Posterior cingulate gyrus (tissue), 11 donors: ENCODE results near the gene HOXC11.

ENCODE experiments used
- DNase-seq, 10 donors: peaks; one replicate each; pipeline versions ENCODE4 v3.0.0 to v3.0.0-alpha.2; 2020 to 2021; ENCODE audit warnings: mixed read lengths in 3 of 10
- intact Hi-C: fragments of 100-400 bp; cut with DNase I; formaldehyde crosslinking; loops from one replicate; pipeline ENCODE4 v1.15.1; 2023

Gene HOXC11

DNA sequence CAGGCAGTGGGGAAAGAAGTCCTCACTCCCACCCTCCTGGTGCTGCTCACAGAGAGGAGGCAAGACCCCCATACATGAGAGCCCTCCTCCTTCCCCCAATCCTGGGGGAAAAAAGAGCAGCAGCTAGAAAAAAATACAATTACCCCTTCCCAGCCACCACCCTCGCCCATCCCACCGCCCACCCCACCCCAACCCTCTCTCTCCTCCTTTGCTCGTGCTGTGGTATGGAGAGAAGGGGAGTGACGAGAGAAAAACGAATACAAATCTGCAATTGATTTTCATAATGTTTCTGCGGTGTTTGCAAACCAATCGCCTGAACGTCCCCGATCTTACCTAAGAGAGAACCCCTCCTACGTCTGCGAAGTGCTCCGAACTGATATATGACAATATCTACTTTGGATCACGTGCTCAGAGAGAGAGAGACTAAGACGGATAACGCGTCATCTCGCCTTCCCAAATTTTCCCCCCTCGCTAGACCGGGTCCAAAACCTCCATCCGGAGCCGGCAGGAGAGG lies at the start of gene HOXC11:
Gene HOXC11 (plus strand): TSS at position 405 of the 514 bp plus-strand sequence. CDS start 116 bp downstream, outside the sequence.
- no peak for DNase-seq

DNA sequence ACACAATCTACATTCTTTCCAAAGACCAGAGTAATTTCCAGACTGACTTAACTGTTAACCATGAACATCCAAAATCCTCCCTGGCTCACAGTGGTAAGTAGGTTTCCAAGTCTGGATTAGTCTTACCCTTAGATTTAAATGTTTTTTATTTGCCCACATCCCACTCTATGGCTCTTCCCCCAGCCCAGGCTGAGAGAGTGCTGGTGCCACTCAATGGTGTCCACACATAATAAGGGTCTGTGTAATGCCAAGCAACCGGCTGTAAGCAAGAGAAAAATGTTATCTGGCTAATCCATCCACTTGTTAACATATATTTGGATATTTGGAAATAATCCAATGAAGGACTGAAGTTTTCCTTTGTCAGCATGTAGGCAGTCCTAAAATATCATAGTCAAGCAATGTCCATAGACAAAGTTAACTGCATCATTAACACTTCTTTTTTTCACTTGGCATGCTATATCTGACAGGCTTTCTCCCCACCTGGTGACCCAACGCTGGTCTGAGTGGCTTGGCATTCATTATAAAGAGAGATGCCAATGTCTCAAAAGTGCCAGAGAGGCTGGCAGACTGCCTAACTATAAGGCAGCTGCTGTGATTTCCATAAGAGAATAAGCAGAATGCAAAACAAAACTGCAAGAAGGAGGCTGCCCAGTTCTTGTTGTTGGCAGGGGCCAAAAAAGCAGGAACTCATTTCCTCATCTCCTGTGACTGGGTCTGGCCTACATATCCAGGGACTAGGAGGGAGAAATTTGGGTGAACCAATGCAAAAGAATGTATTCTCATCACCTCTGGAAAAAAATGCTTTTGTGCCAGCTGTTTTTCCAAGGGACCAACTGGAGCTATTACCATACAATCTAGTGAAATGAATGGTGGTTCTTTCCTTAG lies 48.2 kb upstream of the HOXC11 start:
- intact Hi-C loops: no loop called here

More for the DNA sequence above, at the start of gene HOXC11:
- intact Hi-C loops: no loop called here

DNA sequence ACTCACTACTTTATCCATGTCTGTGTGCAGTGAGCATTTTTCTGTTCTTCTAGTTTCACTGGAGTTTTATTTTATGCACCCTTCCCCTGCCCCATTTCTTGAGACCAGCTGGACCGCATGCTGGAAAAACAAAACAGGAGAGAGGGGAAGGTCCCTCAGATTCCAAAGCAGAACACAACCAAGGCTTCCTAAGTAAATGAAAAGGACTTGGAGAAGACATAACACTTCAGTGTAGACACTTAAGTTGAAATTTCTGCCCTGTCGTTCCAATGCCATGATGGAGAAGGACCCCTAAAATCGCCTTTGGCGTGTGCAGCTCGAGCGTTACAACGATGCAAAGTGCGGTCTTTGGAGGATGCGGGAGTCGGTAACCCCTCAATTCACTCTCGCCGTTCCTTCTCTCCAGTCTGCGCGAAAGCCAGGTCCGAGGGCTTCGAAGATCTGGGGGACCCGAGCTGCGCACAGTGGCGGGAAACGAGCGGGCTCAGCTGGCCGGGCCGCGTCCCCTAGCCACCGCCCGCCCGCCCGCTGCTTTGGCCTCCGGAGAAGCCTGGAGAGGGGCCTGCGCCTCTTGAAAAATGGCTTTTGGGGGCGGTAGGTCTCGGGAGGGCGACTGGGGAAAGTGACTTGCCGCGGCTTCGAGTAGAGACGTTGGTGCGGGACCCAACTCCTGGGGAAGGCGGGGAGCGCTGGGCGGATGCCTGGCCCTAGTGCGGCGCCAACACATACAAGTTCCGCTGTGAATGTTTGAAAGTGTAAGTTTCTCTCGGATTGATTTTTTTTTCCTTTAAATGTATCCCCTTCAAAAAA lies 45.5 kb upstream of the HOXC11 start:
- DNase-seq: no peak
- intact Hi-C loops: no loop called here

More for the DNA sequence above, 48.2 kb upstream of the HOXC11 start:
- DNase-seq: no peak

DNA sequence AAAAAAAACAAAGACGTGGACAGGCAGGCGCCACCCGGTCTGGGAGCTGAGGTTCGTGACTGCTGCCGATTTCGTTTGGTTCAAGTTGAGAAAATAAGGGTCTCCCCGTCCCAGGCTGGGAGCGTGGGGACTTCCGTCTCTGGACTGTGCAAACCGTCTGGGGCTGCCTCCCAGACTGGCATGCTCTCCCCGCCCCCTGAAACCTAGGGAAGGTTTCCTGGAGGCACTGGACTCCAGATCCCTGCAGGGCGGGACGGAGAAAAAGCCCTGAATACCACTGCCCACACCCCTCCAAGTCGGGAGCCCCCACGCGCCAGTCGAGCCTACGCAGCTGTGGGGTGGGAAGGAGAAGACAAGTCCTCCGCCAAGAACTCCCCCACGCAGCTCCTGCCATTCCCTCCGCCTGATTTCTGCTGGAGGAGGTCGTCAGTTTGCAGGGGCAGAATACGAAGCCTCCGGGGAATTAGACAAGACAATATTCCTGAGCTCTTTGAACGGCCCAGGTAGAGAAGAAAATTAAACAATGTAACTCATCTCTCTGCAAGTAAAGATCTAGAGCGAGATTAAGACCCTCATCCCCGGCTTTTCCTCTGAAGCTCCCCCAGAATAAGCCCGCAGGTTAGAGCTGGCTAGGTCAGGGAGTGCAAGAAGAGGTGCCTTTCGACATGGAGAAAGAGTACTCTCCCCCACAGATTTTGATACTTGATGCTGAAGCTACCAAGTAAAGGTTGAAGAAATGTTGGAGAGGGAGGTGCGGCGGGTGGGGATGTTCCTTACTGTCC lies 44.7 kb upstream of the HOXC11 start:
- intact Hi-C loops: no loop called here
- no peak for DNase-seq

DNA sequence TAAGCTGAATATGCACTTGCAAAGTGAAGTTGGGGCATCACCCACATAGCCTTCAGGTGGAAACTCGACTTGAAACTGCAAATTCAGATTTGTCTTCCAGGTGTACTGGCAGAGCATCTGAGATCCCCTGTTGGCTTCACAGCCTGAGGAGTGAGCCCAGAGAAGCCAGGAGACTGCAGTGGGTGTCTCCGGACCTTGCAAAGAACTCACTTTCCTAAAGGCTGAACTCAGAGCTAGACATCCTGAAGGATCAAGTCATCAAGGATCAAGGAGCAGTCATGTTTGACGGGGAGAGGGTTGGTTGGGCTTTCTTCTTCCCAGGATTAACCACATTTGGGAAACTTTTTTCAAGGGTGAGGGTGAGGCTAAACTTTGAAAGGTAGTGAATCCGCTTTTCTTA lies 43.4 kb upstream of the HOXC11 start:
- DNase-seq: no peak
- intact Hi-C loops: no loop called here

DNA sequence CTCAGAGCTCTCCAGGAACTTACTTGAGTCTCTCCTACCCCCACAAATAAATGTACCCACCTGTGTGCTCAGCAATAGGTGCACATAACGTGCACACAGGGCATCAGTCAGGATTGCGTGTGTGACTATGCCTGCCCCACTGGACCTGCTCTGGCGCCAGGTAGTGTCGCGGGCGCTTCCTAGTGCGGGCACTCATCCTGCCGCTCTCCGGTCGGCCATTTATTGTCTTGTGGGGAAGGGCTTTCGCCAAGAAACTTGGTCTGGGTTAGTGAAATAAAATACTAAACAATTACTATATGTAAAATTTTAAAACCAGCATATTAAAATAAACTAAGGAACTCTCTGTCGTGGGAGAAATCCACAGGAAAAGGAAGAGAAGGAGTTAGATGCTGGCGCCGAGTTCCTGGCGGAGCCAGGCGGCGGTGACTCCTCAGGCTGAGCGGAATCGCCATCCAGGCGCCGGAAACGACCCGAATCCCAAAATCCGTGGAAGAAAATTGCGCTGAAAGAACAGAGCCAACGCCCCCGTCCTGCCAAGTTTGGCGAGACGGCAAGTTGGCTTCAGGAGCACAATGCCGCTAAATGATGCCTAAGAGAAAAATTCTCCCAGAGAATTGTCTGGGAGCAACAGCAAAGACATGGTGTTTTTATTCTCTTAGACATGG lies 42.2 kb upstream of the HOXC11 start:
- intact Hi-C loops: no loop called here
- no peak for DNase-seq

DNA sequence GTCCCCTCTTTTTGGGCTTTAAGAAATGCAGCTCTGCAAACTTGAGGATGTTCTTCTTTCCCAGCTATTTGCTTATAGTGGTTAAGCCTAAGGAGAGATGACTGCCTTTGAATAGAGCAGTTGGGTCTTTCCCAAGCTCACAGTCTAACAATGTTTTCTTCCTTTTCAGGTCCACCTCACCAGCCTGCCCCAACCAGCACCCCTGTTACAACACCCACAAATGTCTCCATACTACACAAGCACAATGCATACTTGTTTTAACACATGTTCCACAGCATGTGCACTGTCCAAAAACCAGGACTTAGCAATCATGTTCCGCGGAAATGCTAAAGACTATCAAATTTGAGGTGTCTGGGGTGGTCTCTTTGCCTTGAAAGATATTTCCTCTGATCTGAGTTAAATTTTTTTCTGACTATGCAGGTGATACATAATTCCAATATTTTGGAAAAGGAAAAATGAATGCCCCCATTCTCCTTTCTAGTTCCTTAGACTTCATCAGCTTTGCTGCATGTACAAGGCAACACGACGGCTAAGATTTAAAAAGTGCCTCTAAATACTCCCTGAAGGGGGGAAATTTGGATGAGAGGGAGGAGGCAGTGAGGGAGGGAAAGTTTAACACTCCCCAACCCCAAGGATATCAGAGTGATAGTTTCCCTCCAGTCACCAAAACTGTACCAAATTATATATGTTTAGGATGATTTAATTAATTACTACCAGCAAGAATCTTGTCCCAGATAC lies 40.9 kb upstream of the HOXC11 start:
- intact Hi-C loops: no loop called here
- DNase-seq: no peak

DNA sequence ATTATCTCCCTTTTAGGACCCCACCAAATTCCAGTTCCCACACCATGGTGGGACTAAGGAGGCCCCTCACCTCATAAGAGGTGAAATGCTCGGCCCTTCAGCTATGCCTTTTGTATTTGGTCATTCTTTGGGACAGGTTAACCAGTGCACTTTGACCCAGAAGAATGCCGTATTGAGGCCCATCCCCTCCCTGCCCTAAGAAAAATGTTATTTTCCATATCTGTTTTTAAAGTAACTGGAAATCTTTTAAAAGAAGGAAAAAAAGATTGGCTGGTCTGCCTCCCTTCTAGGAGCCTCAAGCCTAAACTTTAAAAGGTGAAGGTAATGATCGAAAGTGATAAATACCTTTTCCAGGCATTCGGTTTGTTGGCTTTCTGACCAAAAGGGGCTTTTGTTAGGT lies 40.0 kb upstream of the HOXC11 start:
- intact Hi-C loops: no loop called here
- DNase-seq: no peak

DNA sequence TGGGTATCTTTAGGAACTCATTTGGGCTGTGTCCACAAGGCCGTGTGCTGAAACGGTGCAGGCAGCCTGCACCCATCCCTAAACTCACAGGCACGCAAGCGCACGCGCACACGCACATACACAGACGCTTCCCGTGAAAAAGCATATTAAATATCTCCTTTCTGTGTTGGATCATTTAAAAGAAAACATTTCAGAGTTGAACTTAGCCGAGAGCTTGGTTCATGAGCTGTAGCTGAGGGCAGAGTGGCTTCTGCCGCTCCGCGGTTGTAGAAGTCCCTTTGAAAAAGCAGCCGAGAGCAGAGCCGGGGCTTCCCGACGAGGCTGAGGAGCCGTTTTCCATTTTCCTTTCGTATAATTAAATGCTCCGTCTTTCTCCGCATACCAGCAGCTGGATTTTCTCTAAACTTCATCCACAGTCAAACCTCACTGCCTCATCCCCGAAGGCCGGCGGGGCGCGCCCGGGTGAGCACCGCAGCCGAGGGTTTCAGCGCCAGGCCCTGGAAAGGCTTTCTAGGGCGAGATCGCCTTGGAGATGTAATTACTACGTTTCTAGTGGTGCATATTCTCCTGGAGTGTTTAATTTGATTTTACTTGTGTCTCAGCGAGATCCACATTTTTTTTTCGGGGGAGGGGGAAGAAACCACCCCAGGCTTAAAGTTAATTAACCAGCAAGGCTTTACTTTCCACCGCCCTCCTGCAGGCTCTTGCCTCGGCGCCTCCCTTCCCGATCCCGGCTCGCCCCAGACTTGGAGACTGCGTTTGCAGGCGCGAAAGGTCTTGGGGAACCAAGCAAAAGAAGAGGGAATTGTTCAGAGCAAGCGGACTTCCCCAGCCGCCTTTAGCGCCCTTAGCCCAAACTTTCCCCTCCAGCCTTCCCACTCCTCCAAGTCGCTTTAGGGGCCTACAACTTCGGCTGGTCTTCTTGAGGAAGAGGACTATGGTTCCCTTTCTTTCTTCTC lies 37.3 kb upstream of the HOXC11 start:
- no peak for DNase-seq
- intact Hi-C loops: no loop called here

DNA sequence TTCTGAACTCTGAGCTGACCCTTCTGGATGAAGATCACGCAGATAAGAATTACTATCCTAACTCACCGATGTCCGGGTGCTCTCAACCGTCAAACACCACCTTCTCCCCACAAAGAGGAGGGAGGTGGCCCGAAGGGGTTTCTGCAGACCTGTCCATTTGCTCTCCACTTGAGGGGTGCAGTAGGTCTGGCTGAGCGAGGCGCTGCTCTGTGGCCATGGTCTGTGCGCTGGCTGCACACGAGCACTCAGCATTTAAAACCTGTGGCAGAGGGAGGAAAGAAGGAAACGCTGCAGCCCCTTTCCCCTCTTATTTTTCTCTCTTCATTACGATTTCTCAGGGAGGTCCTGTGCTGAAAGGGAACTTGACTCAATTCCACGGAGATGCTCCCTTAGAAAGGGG lies 35.8 kb upstream of the HOXC11 start:
- intact Hi-C loops: no loop called here
- no peak for DNase-seq

DNA sequence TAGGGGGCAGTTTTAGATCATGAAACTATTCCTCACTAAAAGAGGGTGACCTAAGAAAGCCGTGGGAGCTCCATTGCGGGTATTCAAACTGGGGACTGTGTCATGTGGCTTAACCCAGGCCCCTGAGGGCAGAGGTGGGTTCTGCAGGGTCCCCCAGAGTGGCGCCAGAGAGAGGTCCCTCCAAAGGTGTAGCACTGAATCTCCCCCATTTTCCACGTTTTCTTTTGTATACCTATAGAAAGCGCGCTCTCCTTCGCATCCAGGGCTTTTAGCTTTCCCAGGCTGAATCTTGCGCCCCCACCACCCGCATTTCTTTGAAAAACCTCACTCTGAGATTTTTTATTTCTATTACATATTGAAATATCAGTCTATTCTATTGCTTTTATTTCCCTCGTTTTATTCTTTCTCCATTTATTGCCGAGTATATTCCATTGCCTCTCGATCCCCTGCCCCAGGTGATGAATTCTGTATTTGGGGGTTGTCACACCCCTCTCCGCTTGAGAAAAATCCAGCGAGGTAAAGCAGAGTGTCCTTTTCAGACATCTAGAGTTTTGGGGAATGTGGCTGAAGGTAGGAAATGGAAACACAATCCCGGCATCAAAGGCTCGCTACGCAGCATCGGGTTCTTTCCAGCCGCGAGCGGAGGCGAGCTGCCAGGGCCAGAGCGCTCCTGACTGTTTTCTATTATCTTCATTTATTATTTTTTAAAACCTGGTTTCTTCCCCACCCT lies 35.2 kb upstream of the HOXC11 start:
- DNase-seq: no peak
- intact Hi-C loops: no loop called here

DNA sequence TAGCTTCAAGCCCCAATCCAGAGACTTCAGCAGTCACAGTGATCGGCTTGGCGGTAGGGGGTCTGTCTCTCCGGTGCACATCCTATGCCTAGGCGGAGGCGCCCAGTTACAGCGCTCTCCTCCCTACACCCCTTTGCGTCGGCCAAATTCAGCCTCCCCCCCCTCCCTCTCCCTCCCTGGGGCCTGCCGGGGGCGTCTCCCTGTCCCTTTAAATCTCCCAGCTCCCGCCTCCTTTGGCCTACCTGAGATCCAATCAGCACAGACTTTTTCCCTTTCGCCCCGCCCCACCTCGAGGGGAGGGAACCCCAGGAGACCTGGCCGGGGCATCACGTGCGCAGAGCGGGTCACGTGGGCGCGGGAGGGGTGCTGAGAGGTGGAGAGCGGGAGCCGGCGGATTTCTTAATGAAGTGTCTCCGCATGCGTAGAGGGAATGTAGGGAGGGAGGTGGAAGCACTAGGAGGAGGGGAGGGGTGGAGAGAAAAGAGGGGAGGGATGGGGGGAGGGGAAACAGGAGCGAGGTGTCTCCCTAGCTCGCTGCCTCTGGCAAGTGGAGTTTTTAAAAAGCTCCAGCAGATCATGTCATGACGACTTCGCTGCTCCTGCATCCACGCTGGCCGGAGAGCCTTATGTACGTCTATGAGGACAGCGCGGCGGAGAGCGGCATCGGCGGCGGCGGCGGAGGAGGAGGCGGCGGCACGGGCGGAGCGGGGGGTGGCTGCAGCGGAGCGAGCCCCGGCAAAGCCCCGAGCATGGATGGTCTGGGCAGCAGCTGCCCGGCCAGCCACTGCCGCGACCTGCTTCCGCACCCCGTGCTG lies 34.4 kb upstream of the HOXC11 start, which contains the start of gene HOXC13:
Gene HOXC13 (plus strand): TSS at position 506 of the 815 bp plus-strand sequence. CDS start 76 bp downstream, at position 582.
- intact Hi-C loops: no loop called here
- DNase-seq: no peak

DNA sequence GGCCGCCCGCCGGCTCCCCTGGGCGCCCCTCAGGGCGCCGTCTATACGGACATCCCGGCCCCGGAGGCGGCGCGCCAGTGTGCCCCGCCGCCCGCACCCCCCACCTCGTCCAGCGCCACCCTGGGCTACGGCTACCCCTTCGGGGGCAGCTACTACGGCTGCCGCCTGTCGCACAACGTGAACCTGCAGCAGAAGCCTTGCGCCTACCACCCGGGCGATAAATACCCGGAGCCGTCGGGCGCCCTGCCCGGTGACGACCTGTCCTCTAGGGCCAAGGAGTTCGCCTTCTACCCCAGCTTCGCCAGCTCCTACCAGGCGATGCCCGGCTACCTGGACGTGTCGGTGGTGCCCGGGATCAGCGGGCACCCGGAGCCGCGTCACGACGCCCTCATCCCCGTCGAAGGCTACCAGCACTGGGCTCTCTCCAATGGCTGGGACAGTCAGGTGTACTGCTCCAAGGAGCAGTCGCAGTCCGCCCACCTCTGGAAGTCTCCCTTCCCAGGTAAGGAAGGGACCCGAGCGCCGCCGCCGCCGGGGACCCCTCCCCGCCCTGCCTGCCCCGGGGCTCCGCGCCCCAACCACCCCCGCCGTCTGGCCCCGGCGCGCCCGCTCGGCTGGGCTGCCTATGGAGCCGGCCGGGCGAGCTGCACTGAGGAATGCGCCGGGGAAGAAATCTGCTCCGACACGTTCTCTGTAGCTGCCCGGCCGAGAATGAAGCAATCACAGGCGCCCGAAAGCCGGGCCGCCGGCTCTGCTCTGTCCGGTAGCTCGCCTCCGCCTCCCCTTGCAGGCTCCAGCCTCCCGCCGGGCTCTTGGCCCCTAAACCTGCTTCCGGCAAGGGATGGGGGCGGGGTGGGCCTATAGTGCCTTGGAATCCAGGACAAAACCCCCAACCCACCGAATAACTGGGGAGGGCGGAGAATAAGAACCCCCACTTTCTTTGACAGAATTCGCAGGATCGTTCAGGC lies 33.5 kb upstream of the HOXC11 start:
- no peak for DNase-seq
- intact Hi-C loops: no loop called here

DNA sequence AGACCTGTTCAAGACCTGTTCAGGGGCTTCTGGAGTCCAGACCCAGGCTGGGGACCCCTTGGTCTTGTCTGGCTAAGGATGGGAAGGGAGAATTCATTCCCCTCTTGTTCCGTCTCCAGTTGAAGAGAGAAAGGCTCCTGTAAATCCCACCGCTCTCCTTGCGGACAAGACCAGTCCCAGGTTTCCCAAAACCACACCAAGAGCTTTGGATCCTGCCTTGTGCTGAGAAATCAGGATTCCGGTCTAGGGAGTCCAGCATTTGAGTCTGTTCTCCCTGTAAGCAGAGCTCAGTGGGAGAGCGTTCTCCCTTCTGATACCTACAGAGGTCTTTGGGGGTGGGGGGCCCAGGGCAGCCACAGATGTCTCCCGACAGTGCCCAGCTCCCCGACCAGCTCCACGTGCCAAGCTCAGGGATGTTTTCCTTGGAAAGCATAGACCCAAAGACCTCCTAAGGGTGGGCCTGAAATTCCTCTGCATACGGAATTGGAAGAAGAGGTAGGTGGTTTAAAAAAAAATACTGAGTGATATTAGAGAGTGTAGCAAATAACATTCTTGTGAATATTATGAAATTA lies 32.4 kb upstream of the HOXC11 start:
- intact Hi-C loops: no loop called here
- no peak for DNase-seq

DNA sequence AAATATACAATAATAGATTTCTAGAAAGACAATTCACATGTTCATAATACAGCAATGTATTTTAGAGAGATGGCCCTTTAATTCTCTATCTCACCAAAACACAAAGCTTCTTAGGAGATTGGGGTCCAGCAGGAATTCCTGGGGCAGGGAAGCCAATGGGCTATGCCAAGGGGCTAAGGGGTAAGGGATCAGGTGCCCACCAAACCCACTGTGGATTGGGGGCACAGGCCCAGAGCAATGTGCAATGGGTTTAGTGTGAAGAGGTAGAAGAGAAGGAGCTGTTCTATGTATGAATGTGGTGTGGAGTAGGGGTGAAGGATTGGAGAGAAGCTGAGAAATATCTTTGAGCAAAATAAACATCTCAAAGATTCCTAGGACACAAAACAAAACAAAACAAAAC lies 31.7 kb upstream of the HOXC11 start:
- intact Hi-C loops: no loop called here
- DNase-seq: no peak
